K562 (cell line): Measurements from ENCODE around the gene MAGI2. TPM values are rescaled to one million over a fixed set of nuclear protein-coding genes. Genes with fewer than 3 reads are reported as not detected.

Experiments used
- ATAC-seq: fragments of 200-7000 bp; cut with Tn5 transposase; 3 replicates; pipeline ENCODE4 v1.9.1; 2020; ENCODE audit warnings: moderate library complexity
- BruUV-seq: library from RNA; stranded (reverse); fragments of 400-500 nt; replicated peaks from 2 replicates; lab custom pipeline; 2021; lab: Mats Ljungman, UMichigan
- CTCF ChIA-PET: fragments of 300-600 bp; formaldehyde crosslinking; extraction: SDS; loops from one replicate; lab custom pipeline; 2021; ENCODE audit warnings: low intra/inter-chr PET ratio; lab: Yijun Ruan, JAX
- POLR2A ChIA-PET: fragments of 300-600, 350-650 bp; sonication (Branson Sonifier 250); formaldehyde crosslinking; extraction: SDS; loops from one replicate; lab custom pipeline; 2021; ENCODE audit warnings: antibody characterized with exemption, inconsistent platforms; lab: Yijun Ruan, JAX
- DNase-seq, 4 experiments: peaks; one replicate each; pipeline versions ENCODE4 v3.0.0 to v3.0.0-alpha.2; 2011 to 2018; ENCODE audit warnings: low spot score in 3 of 4, mixed read lengths in 3 of 4; ENCODE audit errors: extremely low read depth in 1 of 4
- FAIRE-seq: peaks from 2 replicates; lab custom pipeline; 2011; peaks lifted over from hg19 to GRCh38; lab: Jason Lieb, UNC
- H2AFZ ChIP-seq: 2 replicates; pipeline ENCODE4 v1.6.0; 2011; ENCODE audit warnings: low read depth, low read length, control low read depth, inconsistent platforms
- H3K27ac ChIP-seq: fragments of 200-600 bp; 3 replicates; pipeline ENCODE4 v1.8.0; 2011; ENCODE audit warnings: low read depth, mild to moderate bottlenecking, control low read depth, inconsistent platforms, low read length, moderate library complexity, mixed read lengths; ENCODE audit errors: extremely low read depth
- H3K27me3 ChIP-seq, 2 experiments: fragments of 300-600 bp in 1 of 2; 2 replicates in 1 of 2; 3 replicates in 1 of 2; pipeline versions ENCODE4 v1.6.0 to v1.8.0; 2011; ENCODE audit warnings: inconsistent platforms in 2 of 2, low read length in 2 of 2, mild to moderate bottlenecking in 1 of 2, mixed read lengths in 1 of 2, moderate library complexity in 1 of 2; ENCODE audit not compliant: control insufficient read depth in 2 of 2, insufficient read depth in 2 of 2
- H3K36me3 ChIP-seq: fragments of 300-600 bp; 3 replicates; pipeline ENCODE4 v1.8.0; 2011; ENCODE audit warnings: mild to moderate bottlenecking, low read length, inconsistent platforms; ENCODE audit not compliant: control insufficient read depth, insufficient read depth
- H3K4me1 ChIP-seq, 2 experiments: fragments of 200-600 bp in 1 of 2; replicated peaks in 1 of 2; 2 replicates in 1 of 2; 3 replicates in 1 of 2; pipeline versions ENCODE4 v1.5.1 to v1.8.0; 2011; ENCODE audit warnings: inconsistent platforms in 2 of 2, low read length in 2 of 2, mild to moderate bottlenecking in 1 of 2, mixed read lengths in 1 of 2, moderate library complexity in 1 of 2; ENCODE audit not compliant: control insufficient read depth in 2 of 2, insufficient read depth in 2 of 2
- H3K4me2 ChIP-seq: 2 replicates; pipeline ENCODE4 v1.6.1; 2011; ENCODE audit warnings: low read length, control low read depth, inconsistent platforms, mixed read lengths; ENCODE audit not compliant: insufficient read depth
- H3K4me3 ChIP-seq: fragments of 200-600 bp; sonication (generic), shearing (Covaris generic); 2 replicates; pipeline ENCODE4 v1.5.1; 2016; ENCODE audit warnings: control low read depth, inconsistent platforms
- H3K79me2 ChIP-seq: fragments of 200-600 bp; 3 replicates; pipeline ENCODE4 v1.8.0; 2011; ENCODE audit warnings: low read length, inconsistent platforms; ENCODE audit not compliant: control insufficient read depth, insufficient read depth
- H3K9ac ChIP-seq, 2 experiments: 2 replicates each; pipeline versions ENCODE4 v1.6.0 to v1.6.1; 2011; ENCODE audit warnings: low read depth in 2 of 2, low read length in 2 of 2, control low read depth in 1 of 2, inconsistent platforms in 1 of 2, mild to moderate bottlenecking in 1 of 2, mixed read lengths in 1 of 2; ENCODE audit not compliant: insufficient read depth in 1 of 2
- H3K9me1 ChIP-seq: one replicate; pipeline ENCODE4 v1.6.0; 2011; ENCODE audit warnings: inconsistent platforms, mild to moderate bottlenecking, low read length, moderate library complexity; ENCODE audit not compliant: control insufficient read depth, insufficient read depth
- H3K9me3 ChIP-seq: replicated peaks from 2 replicates; pipeline ENCODE4 v1.5.1; 2011; ENCODE audit warnings: low read depth, low read length, inconsistent platforms; ENCODE audit not compliant: control insufficient read depth, insufficient read depth
- H4K20me1 ChIP-seq: replicated peaks from 2 replicates; pipeline ENCODE4 v1.6.1; 2011; ENCODE audit warnings: low read length, inconsistent platforms, mixed read lengths; ENCODE audit not compliant: control insufficient read depth, insufficient read depth
- KLF16 ChIP-seq: IDR thresholded peaks from 2 replicates; pipeline ENCODE4 v1.6.1; 2016; ENCODE audit warnings: antibody characterized with exemption
- MTF1 ChIP-seq: fragments of 250-450 bp; sonication (Bioruptor Pico); IDR thresholded peaks from 2 replicates; pipeline ENCODE4 v1.9.0; 2021; ENCODE audit warnings: moderate library complexity, mild to moderate bottlenecking, inconsistent platforms, borderline replicate concordance
- ZBTB11 ChIP-seq, 3 experiments: fragments of 200-800 bp in 1 of 3; fragments of 250-450 bp in 1 of 3; fragments of 450-650 bp in 1 of 3; sonication (Bioruptor Pico) in 1 of 3; sonication (Bioruptor generic) in 1 of 3; formaldehyde crosslinking in 1 of 3; IDR thresholded peaks; 2 replicates each; pipeline versions ENCODE4 v1.6.1 to v1.8.0; 2016 to 2022; ENCODE audit warnings: mild to moderate bottlenecking in 2 of 3, missing genetic modification characterization in 2 of 3, missing compliant biosample characterization in 1 of 3, moderate library complexity in 1 of 3
- ZBTB2 ChIP-seq: fragments of 450-650 bp; IDR thresholded peaks from 2 replicates; pipeline ENCODE4 v1.6.1; 2016; ENCODE audit warnings: antibody characterized with exemption
- WGBS: fragments of 100-300 bp; shearing (Covaris generic); methylation state at CpG from one replicate; pipeline ENCODE4 v1.1.6; 2016; ENCODE audit warnings: low coverage, mixed read lengths; ENCODE audit not compliant: insufficient coverage; ENCODE audit errors: missing lambda C conversion rate; 5-methylcytosine and 5-hydroxymethylcytosine counted together
- in situ Hi-C: fragments of 300-500 bp; cut with MboI; formaldehyde crosslinking; loops from 4 replicates; pipeline ENCODE4 v1.15.0; 2018; ENCODE audit warnings: inconsistent platforms, mixed read lengths
- intact Hi-C: fragments of 100-400 bp; cut with micrococcal nuclease; formaldehyde crosslinking; loops from 2 replicates; pipeline ENCODE4 v1.14.2; 2022
- polyA plus RNA-seq, 8 experiments: library from polyadenylated mRNA; depleted of rRNA in 4 of 8; stranded (reverse) in 5 of 8; unstranded in 3 of 8; fragments of >200 nt; fragmentation: Nextera tagmentation in 2 of 8; fragmentation: Illumina TruSeq in 1 of 8; extraction: Ambion mirVana in 2 of 8; extraction: Trizol in 1 of 8; gene quantifications; 2 replicates each; pipeline versions ENCODE4 v1.2.1 to v1.2.3, GENCODE V29; 2011 to 2014; ENCODE audit warnings: inconsistent platforms in 1 of 8, missing spikeins in 1 of 8
- total RNA-seq, 7 experiments: library from RNA; depleted of rRNA in 6 of 7; stranded (reverse); fragments of >200 nt in 6 of 7; fragmentation: Illumina TruSeq in 2 of 7; extraction: Trizol in 2 of 7; gene quantifications; 2 replicates each; pipeline versions ENCODE4 v1.2.1 to v1.2.3, GENCODE V29; 2011 to 2021; ENCODE audit warnings: low replicate concordance in 1 of 7

MAGI2 gene
- total and polyA plus RNA-seq, 9 of the 15 experiments (the other 6 are each of a cell fraction or from before 2014, with no cell fraction given): 0.27 to 1.4 (median 0.70) TPM

GRCh38 chr7:79245623-79246249 lies 207.7 kb downstream of the MAGI2 start:
- no peak overlapping the region for H3K4me2 ChIP-seq
- no peaks in the 10 kb centered on the region for H3K4me1 ChIP-seq
- CTCF ChIA-PET: no interaction called here
- WGBS: 0% methylated on average over 4 of the region's 4 CpGs
- no peaks in the 10 kb centered on the region for H3K27me3 ChIP-seq
- H3K9me3 ChIP-seq: no peaks in the 10 kb centered on the region; the same call in 1 of the 2 replicates
- ATAC-seq (no peak), FAIRE-seq (no peak), DNase-seq (no peak)
- TF ChIP-seq KLF16 (no peak), MTF1 (CRISPR knock-in tag) (no peak), ZBTB11 (CRISPR knock-in tag; IDR thresholded peaks at IDR 0.05) (no peak), ZBTB2 (no peak)
- no peak overlapping the region for H3K9ac ChIP-seq
- intact Hi-C loops (no loop called here), in situ Hi-C loops (no loop called here)
- BruUV-seq: no TSS peak
- no peaks in the 10 kb centered on the region for H3K79me2 ChIP-seq
- no peaks in the 10 kb centered on the region for H4K20me1 ChIP-seq
- H3K36me3 ChIP-seq: no peaks in the 10 kb centered on the region
- H2AFZ ChIP-seq: no peak overlapping the region
- H3K27ac ChIP-seq: no peak overlapping the region
- H3K9me1 ChIP-seq: no peaks in the 10 kb centered on the region
- H3K4me3 ChIP-seq: no peak overlapping the region
- POLR2A ChIA-PET: no interaction called here
